Skeletal muscle cell (primary cell): ENCODE measurements around the gene MLST8.

Experiments used
- DNase-seq: peaks from one replicate; pipeline ENCODE4 v3.0.0-alpha.2; 2010; ENCODE audit warnings: low read depth
- H3K4me3 ChIP-seq: 2 replicates; pipeline ENCODE4 v1.5.1; 2011; ENCODE audit warnings: low read depth, mild to moderate bottlenecking, control low read depth, low read length, moderate library complexity

The MLST8 gene

DNA sequence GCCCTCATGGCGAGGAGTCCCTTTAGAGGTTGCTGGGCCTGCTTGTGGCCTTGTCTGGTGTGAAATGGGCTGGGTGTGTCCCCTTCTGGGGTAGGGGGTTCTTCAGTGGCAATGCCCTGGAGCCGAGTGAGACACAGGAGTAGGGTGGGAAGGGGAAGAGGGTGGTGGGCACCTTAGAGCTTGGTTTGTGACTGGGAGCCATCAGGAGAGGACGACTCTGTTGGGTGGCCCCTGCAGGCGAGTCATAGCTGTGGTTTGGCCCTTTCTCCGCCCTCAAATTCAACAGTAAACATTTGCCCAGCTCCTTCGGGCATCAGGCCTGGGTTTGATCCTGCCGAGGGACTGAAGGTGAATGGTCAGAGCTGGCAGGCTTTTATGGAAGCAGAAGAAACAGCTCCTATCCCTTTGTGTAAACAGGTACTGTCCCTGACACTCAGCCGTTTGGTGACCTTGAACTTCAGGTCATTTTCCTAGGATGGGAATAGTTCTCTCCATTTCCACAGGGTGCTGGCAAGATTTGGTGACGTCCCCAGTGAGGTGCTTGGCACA lies 21.1 kb downstream of the MLST8 start:
- no peak for DNase-seq
- no peak overlapping the region for H3K4me3 ChIP-seq

DNA sequence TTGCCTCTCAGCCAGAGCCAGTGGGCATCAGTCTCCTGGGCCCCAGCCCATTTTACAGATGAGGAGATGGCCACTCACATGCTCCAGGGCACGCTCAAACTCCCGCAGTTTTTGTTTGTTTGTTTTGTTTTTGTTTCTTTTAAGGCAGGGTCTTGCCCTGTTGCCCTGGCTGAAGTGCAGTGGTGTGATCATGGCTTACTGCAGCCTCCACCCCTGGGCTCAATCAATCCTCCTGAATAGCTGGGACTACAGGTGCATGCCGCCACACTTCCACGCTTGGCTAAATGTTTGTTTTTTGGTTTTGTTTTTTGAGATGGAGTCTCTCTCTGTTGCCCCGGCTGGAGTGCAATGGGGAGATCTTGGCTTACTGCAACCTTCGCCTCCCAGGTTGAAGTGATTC lies 21.7 kb downstream of the MLST8 start:
- no peak for DNase-seq
- no peak overlapping the region for H3K4me3 ChIP-seq

DNA sequence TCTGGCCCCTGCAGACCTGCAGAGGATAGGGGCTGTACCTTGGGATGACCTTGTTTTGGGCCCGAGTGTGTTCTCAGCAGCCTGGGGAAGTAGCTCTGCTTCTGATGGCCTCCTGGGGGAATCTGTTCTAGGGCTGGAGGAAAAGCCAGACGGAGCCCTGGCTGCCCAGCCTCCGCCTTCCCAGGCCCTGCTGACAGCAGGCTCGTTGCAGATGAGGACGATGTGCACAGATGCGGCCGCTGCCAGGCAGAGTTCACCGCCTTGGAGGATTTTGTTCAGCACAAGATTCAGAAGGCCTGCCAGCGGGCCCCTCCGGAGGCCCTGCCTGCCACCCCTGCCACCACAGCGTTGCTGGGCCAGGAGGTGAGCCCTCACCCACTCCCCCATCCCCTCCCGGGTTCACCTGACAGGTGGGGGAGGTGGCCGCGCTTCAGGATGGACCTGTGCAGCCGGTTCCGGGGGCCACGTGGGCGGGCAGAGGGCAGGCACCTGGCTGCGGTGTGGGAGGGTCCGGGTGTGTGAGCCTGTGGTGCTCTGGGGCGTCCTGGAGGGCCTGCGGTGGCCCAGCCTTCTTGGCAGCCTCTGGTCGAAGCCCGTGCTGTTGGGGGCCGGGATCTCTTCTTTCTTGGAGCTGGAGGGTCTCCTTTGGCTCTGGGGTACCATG lies 23.0 kb downstream of the MLST8 start:
- DNase-seq, result no peak

DNA sequence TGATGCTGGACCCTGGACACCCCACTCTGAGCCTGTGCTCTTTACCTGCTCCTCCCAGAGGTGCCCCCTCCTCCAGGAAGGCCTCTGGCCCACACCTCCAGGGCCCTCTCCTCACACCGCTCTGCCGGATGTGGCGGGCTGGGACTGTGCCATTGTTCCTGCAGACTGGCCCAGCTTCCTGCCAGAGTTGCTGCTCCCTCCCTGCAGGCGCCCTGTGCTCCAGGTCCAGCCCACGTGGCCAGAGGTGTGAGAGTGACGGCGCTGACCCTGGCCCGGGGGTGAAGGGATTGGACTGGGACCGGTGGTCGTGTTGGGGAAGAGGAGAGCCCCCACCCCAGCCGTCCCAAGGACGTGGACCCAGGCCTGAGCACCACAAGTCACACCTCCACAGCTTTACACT lies 23.8 kb downstream of the MLST8 start:
- no peak for DNase-seq
- no peak overlapping the region for H3K4me3 ChIP-seq

More for the DNA sequence above, 23.0 kb downstream of the MLST8 start:
- no peak overlapping the region for H3K4me3 ChIP-seq

DNA sequence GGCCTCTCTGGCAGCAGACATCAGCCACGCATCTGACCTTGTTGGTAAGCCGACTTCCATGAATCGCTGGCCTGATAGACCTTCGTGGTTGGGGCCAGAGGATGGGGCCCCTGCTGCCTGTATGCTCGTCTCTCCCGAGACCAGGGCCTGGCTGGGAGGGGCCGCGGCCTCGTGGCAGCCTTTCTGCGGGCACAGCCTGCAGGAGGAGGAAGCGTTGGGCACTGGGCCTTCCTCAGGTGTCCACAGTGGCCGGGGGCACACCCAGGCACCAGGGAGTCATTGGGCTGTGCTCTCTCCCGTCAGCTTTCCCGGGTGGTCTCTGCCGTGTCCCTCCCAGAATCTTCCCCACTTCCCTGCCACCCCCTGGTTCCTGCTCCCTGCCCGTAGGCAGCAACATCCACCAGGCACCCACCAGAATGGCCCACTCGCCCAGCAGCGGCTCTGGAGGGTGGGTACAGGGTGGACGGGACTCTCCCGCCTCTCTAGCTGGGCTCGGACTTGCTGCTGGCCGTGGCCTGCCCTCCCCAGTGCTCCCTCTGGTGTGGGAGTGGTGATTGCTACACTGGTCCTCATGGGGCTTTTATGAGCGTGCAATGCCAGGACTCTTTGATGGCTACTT lies 24.5 kb downstream of the MLST8 start:
- H3K4me3 ChIP-seq, result no peak overlapping the region

DNA sequence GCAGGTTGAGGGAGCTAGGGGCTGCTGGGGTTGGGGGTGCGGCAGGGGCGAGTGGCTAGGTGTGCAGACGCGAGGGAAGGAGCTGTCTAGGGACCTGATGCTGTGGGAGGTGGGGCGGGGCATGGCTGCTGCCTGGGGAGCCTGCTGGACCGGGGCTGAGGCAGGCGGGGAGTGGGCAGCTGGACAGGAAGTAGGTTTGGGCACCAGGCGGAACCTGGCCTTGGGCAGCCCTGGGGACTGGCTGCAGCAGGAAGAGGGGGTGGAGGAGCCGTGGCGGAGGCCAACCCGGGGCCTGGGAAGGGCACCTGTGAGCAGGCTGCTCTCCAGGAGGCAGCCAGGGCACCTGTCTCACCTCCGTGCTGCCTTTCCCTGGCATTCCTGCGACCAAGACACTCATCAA lies 25.1 kb downstream of the MLST8 start:
- H3K4me3 ChIP-seq, result no peak overlapping the region
- DNase-seq, result no peak

More for the DNA sequence above, 24.5 kb downstream of the MLST8 start:
- no peak for DNase-seq

DNA sequence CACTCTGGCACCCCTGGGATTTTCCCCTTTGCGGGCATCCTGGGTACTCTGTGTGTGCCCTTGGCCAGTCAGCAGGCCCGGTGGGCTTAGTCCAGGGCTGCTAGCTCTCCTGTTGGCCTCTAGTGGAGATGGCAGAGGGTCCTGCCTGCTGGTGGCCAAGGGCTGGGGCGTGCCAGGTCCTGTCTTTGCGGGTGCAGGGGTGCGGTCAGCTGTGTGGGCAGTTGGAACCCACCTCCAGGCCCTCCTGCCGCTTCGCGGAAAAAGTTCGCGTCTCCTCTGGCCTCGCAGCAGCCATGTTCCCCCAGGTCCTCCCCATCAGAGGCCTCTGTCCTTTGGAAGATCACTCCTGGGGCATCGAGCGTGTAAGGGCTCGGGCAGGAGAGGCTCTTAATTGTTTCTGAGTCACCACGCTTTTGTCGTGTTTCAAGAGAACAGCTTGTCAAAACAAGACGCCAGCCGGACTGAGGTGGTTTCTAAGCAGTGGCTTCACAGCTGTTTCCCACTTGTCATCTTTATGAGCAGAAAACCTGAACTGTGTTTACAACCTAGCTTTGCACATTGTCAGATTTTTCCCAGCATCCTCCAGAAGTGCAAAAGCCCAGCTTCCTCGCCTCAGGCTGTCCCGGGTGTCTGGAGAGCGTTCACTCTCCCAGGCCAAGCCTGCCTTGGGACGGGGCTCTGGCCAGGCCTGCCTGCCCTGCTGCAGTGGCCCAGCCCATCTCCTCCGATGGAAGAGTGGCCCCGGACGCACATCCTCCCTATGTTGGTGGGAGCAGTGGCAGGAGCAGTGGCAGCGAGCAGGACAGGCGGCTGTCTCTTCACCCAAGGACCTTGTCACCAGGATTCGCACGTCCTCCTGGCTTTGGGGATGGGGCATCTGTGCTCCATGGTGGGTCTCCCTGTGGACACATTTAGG lies 26.0 kb downstream of the MLST8 start:
- peak; percentile 27 for DNase-seq
- no peak overlapping the region for H3K4me3 ChIP-seq

DNA sequence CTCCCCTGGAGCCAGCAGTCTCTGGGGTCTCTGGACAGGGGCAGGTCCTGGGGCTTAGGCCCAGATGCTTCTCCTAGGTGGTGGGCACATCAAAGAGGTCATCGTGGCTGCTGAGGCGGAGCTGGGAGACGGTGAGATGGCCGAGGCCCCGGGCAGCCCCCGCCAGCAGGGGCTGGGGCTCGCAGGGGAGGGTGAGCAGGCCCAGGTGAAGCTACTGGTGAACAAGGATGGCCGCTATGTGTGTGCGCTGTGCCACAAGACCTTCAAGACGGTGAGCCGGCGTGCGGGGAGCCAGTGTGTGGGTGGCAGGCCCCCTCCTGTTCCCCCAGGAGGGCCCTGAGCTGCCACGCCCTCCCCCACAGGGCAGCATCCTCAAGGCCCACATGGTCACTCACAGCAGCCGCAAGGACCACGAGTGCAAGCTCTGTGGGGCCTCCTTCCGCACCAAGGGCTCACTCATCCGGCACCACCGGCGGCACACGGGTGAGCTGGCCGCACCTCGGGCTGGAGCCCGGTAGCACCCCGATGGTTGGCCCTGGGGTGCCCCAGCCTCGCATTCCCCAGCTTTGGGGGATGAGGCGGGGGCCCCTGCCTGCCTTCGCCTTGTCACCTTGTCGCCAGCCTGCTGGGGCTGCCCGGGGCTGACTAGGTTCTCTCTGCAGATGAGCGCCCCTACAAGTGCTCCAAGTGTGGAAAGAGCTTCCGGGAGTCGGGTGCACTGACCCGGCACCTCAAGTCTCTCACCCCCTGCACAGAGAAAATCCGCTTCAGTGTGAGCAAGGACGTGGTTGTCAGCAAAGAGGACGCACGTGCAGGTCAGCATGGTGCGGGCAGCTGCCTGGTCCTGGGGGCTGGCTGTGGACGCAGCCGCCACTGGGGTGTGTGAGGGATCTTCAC lies 27.1 kb downstream of the MLST8 start:
- no peak for DNase-seq
- H3K4me3 ChIP-seq, result no peak overlapping the region

DNA sequence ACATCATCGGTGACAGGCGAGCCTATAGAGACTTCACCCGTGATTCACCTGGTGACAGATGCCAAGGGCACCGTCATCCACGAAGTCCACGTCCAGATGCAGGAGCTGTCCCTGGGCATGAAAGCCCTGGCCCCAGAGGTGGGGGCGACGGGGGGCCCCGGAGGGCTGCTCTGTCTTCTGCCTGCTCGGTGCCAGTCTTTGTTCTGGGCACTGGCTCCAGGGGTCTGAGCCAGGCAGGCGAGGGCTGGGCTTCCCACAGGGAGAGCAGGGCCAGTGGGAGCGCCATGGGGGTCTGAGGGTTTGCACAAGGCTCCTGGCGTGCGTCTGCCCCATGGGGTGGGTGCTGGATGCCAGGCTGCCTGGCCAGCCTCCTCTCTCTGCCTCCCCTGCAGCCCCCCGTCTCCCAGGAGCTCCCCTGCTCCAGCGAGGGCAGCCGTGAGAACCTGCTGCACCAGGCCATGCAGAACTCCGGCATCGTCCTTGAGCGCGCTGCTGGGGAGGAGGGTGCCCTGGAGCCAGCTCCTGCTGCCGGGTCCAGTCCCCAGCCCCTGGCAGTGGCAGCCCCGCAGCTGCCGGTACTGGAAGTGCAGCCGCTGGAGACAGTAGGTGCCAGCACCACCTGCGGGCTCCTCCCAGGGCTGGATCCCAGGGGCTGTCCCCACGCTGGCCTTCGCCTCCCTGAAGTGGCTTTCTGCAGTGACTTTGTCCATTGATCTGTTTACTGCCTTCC lies 28.0 kb downstream of the MLST8 start:
- H3K4me3 ChIP-seq, result no peak overlapping the region
- DNase-seq, result no peak

DNA sequence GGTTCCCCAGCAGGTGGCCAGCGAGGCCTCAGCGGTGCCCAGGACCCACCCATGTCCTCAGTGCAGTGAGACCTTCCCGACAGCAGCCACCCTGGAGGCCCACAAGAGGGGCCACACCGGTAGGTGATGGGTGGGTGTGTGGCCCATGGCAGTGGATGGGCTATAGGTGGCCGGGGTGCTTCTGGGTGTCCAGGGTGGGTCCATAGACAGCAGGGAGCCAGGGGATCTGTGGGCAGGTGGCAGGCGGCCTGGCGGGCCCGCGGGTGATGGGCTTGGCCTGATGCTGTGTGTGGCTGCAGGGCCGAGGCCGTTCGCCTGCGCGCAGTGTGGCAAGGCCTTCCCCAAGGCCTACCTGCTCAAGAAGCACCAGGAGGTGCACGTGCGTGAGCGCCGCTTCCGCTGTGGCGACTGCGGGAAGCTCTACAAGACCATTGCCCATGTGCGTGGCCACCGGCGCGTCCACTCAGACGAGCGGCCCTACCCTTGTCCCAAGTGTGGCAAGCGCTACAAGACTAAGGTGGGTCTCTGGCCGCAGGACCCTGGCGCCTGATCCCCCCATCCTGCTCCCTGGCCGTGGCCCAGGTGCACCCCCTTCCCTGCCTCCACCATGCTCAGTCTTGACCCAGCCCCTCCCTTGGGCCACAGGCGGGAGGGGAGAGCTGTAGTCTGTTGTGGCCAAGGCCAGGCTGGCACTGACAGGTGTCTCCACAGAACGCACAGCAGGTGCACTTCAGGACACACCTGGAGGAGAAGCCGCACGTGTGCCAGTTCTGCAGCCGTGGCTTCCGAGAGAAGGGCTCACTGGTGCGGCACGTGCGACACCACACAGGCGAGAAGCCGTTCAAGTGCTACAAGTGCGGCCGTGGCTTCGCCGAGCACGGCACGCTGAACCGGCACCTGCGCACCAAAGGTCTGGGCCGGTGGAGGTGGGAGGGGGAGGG lies 28.9 kb downstream of the MLST8 start:
- H3K4me3 ChIP-seq, result no peak overlapping the region
- DNase-seq, result no peak

DNA sequence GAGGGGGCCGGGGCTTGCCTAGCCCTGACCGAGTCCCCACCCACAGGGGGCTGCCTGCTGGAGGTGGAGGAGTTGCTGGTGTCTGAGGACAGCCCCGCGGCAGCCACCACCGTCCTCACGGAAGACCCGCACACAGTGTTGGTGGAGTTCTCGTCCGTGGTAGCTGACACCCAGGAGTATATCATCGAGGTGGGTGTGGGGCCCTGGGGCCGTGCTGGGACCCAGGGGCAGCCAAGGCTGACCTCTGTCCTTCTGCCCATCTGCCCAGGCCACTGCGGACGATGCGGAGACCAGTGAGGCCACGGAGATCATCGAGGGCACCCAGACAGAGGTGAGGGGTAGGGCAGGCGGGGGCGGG lies 29.5 kb downstream of the MLST8 start:
- H3K4me3 ChIP-seq, result no peak overlapping the region

DNA sequence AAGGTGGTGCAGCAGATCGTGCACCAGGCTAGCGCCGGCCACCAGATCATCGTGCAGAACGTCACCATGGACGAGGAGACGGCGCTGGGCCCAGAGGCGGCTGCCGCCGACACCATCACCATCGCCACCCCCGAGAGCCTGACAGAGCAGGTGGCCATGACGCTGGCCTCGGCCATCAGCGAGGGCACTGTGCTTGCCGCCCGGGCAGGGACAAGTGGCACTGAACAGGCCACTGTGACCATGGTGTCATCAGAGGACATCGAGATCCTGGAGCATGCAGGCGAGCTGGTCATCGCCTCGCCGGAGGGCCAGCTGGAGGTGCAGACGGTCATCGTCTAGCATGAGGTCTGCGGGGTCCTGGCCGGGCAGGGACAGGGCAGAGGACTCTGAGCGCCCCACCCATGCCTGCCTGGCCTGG lies 30.0 kb downstream of the MLST8 start:
- H3K4me3 ChIP-seq, result no peak overlapping the region
- no peak for DNase-seq

More for the DNA sequence above, 29.5 kb downstream of the MLST8 start:
- DNase-seq, result no peak

DNA sequence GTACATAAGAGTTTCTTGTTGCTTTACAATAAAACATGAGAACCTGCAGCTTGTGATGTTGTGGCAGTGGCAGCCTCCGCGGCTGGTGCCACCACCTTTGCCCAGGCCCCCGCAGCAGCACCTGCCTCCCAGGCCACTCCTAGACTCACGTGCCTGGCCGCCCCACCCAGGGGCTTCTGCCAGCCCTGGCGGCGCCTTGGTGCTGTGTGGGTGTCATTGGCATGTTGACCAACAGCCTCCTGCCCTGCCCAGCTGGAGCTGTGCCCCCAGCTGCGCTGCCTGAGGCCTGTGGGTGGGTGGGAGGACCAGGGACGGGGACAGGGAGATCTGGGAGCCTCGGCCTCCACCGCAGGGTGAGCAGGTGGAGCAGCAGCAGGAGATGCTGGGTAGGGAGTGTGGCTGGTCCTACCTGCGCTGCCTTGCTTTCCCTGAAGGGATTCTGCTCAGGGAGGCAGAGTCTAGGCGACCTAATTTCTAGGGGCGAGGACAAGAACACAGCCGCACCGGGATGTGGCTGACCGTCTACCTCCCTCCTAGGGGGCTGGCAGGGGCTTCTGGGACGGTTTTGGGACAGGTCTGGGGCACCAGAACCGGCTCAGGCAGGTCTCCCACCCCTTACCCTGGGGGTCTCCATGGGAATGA lies 30.6 kb downstream of the MLST8 start:
- no peak overlapping the region for H3K4me3 ChIP-seq
- DNase-seq, result no peak

DNA sequence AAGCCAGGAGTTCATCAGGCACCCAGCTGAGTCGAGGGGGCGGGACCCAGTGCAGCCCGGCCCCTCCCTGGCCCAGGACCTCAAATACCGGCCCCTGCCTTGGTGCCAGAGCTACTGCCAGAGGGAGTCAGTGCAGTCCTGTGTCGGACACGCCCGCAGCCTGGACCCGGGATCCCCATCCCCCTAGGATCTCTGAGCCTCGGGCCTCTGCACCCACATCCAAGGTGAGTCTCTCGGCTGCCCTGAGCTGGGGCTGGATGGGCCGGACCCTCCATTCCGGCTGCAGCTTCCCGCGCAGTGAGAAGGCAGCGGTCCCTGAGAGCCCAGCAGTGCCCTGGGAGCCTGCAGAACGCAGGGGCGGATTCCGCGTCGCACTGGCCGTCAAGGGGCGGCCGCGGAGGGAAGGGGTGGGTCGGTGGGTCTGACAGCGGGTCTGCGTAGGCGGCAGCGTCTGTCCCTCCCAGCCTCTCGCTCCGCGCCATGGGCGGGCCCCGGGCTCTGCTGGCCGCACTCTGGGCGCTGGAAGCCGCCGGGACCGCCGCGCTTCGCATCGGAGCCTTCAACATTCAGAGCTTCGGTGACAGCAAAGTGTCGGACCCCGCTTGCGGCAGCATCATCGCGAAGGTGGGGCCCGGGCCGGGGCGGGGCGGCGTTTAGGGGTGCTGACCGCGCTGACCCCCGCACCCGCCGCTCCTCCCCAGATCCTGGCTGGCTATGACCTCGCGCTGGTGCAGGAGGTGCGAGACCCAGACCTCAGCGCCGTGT lies 31.3 kb downstream of the MLST8 start, which contains the start of gene DNASE1L2:
Gene DNASE1L2, plus strand, starts transcription at position 108 of the 765 bp plus-strand sequence. Its CDS starts 373 bp downstream, at position 481.
- DNase-seq, result no peak
- peak within 1 kb of the TSS; percentile 41 for H3K4me3 ChIP-seq

DNA sequence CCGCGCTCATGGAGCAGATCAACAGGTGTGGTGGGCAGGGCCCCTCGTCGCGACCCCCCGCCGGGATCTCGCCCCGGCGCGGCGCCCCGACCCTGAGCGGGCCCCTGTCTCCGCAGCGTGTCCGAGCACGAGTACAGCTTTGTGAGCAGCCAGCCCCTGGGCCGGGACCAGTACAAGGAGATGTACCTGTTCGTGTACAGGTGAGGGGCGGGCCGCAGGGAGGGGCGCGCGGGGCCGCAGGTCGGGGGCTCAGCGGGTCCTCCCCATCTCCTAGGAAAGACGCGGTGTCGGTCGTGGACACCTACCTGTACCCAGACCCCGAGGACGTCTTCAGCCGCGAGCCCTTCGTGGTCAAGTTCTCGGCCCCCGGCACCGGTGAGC lies 31.8 kb downstream of the MLST8 start:
- H3K4me3 ChIP-seq, result peak overlapping the region; percentile 41
- DNase-seq, result no peak

DNA sequence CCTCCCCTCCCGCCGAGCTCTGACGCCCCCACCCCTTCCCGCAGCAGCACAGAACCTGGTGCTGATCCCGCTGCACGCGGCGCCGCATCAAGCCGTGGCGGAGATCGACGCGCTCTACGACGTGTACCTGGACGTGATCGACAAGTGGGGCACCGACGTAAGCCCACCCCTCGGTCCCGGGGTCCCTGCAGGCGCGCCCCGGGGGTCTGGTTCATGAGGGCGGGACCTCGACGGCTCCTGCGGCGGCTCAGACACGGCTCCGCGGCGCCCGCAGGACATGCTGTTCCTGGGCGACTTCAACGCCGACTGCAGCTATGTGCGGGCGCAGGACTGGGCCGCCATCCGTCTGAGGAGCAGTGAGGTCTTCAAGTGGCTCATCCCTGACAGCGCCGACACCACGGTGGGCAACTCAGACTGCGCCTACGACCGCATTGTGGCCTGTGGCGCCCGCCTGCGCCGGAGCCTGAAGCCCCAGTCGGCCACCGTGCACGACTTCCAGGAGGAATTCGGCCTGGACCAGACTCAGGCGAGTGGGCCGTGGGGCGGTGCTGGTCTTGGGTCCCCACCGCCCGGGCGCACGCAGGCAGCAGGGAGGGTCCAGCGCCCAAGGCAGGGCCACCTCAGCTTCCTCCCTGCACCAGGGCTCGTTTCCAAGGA lies 32.4 kb downstream of the MLST8 start:
- no peak overlapping the region for H3K4me3 ChIP-seq
- DNase-seq, result no peak
